SKM-1 (cell line): Measurements from ENCODE around the gene TMEM259.
A peak's percentile ranks its signal among the peaks of the same experiment; 100 is the strongest.

Source experiments
- DNase-seq: peaks from one replicate; lab custom pipeline; 2025; ENCODE audit not compliant: unreplicated experiment; lab: John Stamatoyannopoulos, UW

Gene TMEM259

GRCh38 chr19:1055886-1056620, 35.1 kb upstream of the TMEM259 start:
- no peak for DNase-seq

GRCh38 chr19:1055028-1055425, 34.1 kb upstream of the TMEM259 start:
- DNase-seq = no peak

- no peak for DNase-seq
Observed at GRCh38 chr19:1054102-1055027, 33.4 kb upstream of the TMEM259 start.

GRCh38 chr19:1053176-1054101, 32.5 kb upstream of the TMEM259 start:
- DNase-seq = no peak

GRCh38 chr19:1052349-1052975, 31.5 kb upstream of the TMEM259 start:
- DNase-seq = no peak

- no peak for DNase-seq
Observed at GRCh38 chr19:1051791-1052190, 30.9 kb upstream of the TMEM259 start.

- DNase-seq = no peak
Observed at GRCh38 chr19:1050989-1051788, 30.3 kb upstream of the TMEM259 start.

- no peak for DNase-seq
Observed at GRCh38 chr19:1049800-1050199, 28.9 kb upstream of the TMEM259 start.

GRCh38 chr19:1049106-1049505, 28.2 kb upstream of the TMEM259 start:
- no peak for DNase-seq

- no peak for DNase-seq
Observed at GRCh38 chr19:1047696-1048147, 26.8 kb upstream of the TMEM259 start.

GRCh38 chr19:1046836-1047695, 26.1 kb upstream of the TMEM259 start:
- no peak for DNase-seq

GRCh38 chr19:1046117-1046626, 25.2 kb upstream of the TMEM259 start:
- DNase-seq = no peak

GRCh38 chr19:1045247-1045603, 24.3 kb upstream of the TMEM259 start:
- peak; percentile 62 for DNase-seq

GRCh38 chr19:1042689-1043511, 22.0 kb upstream of the TMEM259 start:
- no peak for DNase-seq

- no peak for DNase-seq
Observed at GRCh38 chr19:1041835-1042685, 21.1 kb upstream of the TMEM259 start.

- DNase-seq = no peak
Observed at GRCh38 chr19:1041272-1041834, 20.4 kb upstream of the TMEM259 start.
